Spleen (tissue), 7 donors: ENCODE results near the gene PNMA6E.

Experiments used
- CTCF ChIP-seq, 11 experiments: fragments of 200-600 bp in 7 of 11; fragments of 450-650 bp in 4 of 11; sonication (generic) in 4 of 11; IDR thresholded peaks in 8 of 11; conservative IDR thresholded peaks in 3 of 11; 1 replicate in 7 of 11; 2 replicates in 4 of 11; pipeline versions ENCODE4 v1.4.0 to v1.8.0; 2016 to 2021; ENCODE audit warnings: antibody characterized with exemption in 11 of 11, inconsistent platforms in 4 of 11, mild to moderate bottlenecking in 1 of 11
- POLR2AphosphoS5 ChIP-seq, 3 donors: sonication (generic); formaldehyde crosslinking; IDR thresholded peaks; one replicate each; pipeline ENCODE4 v1.5.1; 2017; ENCODE audit warnings: antibody characterized with exemption in 3 of 3
- donor health status: DM: no; HTN: no; CAD: no; lungs with moderate emphysema.
- donor health status: DM: no; HTN: no; CAD: no.
- donor health status: DM: no; HTN: no; CAD: no.

- TF ChIP-seq POLR2AphosphoS5 (IDR thresholded peaks at IDR 0.05), result peak in 1 of 3 donors; percentile 25
- no peak for TF ChIP-seq CTCF (IDR thresholded peaks at IDR 0.05 in 8 of 11, conservative IDR thresholded peaks at IDR 0.05 in 3 of 11)
Observed at GRCh38 chrX:153411255-153411987, 10.3 kb upstream of the PNMA6E start, which contains the start of gene ZFP92.
